Hematopoietic multipotent progenitor cell treated with erythropoietin and hydrocortisone succinate and interleukin-3 and kit ligand, for 15 days (in vitro differentiated cells): ENCODE data around the gene ZC3HAV1L.
A peak's percentile ranks its signal among the peaks of the same experiment; 100 is the strongest.
"Not testable (repeated sequence)": the region's sequence is repeated elsewhere in the genome, so short reads cannot be mapped to it uniquely, and the experiment has no call there.

Experiments
- DNase-seq: peaks from one replicate; pipeline ENCODE4 v3.0.0-alpha.2; 2015; ENCODE audit warnings: low spot score

The ZC3HAV1L gene, protein sequence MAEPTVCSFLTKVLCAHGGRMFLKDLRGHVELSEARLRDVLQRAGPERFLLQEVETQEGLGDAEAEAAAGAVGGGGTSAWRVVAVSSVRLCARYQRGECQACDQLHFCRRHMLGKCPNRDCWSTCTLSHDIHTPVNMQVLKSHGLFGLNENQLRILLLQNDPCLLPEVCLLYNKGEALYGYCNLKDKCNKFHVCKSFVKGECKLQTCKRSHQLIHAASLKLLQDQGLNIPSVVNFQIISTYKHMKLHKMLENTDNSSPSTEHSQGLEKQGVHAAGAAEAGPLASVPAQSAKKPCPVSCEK

DNA sequence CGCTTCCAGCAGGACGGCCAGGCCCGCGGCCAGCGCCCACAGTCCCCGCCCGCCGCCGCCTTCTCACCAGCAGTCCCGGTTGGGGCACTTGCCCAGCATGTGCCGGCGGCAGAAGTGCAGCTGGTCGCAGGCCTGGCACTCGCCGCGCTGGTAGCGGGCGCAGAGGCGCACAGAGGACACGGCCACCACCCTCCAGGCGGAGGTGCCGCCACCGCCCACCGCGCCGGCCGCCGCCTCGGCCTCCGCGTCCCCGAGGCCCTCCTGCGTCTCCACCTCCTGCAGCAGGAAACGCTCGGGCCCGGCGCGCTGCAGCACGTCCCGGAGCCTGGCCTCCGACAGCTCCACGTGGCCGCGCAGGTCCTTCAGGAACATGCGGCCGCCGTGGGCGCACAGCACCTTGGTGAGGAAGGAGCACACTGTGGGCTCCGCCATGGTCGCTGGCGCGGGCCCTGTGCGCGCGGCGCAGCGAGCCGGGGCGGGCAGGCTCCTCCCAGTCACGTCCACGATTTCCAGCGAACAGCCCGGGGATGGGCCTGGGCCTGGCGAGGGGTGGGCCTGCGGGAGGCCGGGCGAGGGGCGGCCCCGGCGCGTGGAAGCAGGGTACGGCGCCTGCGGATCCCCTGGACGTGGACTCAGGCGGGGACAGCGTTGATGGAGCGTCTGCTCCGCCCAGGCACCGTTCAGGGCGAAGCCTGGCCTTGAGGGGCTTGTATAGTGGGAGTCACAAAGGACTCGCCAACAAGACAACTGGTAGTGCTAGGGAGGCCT is at the start of gene ZC3HAV1L:
ZC3HAV1L (minus strand) TSS at position 457 of the 768 bp plus-strand sequence; CDS start at position 432, 25 bp downstream.
- peak; percentile 34 for DNase-seq

- DNase-seq: no peak
These were observed 48.9 kb upstream of the ZC3HAV1L start for GRCh38 chr7:139084709-139085108.

GRCh38 chr7:139081584-139081983 is 45.7 kb upstream of the ZC3HAV1L start:
- DNase-seq: no peak

- DNase-seq: no peak
These were observed 45.1 kb upstream of the ZC3HAV1L start for GRCh38 chr7:139080905-139081304.

DNA sequence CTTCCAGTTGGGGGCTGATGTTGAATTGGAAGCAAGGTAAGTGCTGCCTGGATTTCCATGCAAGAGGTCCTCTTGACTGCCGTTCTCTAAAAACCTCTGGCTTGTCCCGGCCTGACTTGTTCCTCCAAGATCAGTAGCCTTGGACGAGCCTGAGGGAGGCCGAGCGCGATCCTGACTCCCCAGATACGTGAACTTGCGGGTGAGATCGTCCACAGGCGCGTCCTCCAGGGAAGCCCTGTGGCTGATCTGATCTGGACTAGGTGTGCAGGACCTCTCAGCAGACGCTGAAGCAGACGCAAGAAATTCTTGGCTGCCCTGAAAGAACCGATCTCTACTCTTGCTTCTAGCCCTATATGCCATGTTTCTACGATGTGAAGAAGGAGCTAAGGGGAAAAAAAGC is 44.0 kb upstream of the ZC3HAV1L start:
- no peak for DNase-seq

GRCh38 chr7:139078911-139079310 is 43.1 kb upstream of the ZC3HAV1L start:
- no peak for DNase-seq

DNA sequence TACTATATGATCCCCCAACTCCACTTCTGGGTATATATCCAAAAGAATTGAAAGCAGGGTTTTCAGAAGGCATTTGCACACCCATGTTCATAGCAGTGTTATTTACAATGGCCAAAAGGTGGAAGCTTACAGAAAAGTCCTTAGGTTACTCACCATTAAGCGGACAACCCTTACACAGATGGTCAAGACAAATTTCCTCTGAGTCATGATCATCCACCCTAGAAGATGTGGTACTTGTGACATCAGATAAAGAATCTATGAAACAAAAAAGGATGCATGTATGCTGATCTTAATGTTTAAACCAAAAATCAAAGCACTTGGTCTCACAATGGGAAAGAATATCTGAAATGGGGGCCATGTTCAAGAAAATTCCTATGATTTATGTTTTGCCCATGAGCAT is 42.6 kb upstream of the ZC3HAV1L start:
- DNase-seq: no peak

DNA sequence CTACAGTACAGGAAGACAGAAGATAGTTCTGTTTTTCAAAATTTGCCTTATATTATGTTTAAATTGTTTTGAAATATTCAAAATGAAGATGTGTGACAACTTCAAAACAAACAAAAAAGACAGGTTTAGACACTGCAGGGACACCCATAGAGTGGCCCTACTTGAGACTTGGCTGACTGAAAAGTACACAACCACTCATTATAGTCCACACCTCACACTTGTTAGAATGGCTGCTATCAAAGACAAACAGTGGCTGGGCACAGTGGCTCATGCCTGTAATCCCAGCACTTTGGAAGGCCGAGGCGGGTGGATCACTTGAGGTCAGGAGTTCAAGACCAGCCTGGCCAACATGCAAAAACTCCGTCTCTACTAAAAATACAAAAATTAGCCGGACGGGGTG is 41.9 kb upstream of the ZC3HAV1L start:
- not testable (repeated sequence) for DNase-seq

DNA sequence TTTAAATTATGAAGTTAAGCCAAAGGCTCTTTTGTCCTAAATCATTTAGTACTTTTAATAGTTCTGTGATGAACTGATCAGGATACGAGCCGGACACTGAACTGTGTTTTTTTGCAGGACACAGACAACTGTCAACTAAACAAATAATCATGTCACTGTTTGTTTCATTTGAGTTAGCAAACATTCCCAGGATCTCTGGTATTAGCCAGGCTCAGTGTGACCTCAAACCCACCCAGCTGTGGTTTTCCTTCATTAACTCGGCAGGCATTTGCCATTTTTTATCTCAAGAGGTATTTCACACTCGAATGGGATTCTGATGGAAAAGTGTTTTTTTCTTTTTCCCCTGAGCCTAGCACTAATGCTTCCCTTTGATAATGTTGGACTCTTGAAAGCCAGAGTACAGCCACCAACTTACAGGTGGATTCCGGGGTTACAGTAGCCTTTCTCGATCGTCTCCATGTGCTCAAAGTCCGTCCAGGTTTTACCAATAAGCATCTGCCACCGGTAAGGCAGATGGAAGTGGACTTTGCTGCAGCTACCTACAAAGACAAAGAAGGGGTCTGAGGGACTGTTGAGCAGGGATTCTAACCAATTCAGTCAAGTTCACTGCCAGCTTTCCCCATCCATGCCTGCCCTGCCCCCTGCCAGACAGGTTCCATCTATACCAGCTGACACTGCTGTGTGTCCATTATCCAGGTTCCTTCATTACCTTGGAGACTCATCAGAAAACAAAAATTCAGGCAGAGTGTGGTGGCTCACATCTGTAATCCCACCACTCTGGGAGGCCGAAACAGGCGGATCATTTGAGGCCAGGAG is 40.2 kb upstream of the ZC3HAV1L start:
- DNase-seq: no peak

- peak; percentile 87 for DNase-seq
These were observed 39.3 kb upstream of the ZC3HAV1L start for GRCh38 chr7:139075031-139075652.

- DNase-seq: no peak
These were observed 37.0 kb upstream of the ZC3HAV1L start for GRCh38 chr7:139072796-139073195.

DNA sequence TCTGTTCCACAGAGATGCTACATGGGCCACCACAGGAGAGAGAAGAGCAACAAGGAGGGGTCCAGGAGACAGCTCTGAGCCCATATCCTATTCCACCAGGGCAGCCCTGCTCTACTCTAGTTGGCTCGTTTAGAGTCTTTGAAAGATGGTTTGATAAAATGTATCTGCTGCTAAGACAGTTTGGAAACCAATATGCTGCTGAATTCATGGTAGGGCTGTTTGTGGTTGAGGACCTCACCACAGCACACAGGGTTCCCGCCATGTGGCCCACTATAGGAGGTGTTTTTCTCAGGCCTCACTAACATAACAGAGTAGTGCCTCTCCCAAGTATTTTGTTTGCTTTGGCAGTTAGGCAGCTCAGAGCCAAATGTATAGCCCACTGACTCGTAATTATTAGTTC is 35.8 kb upstream of the ZC3HAV1L start:
- DNase-seq: no peak

DNA sequence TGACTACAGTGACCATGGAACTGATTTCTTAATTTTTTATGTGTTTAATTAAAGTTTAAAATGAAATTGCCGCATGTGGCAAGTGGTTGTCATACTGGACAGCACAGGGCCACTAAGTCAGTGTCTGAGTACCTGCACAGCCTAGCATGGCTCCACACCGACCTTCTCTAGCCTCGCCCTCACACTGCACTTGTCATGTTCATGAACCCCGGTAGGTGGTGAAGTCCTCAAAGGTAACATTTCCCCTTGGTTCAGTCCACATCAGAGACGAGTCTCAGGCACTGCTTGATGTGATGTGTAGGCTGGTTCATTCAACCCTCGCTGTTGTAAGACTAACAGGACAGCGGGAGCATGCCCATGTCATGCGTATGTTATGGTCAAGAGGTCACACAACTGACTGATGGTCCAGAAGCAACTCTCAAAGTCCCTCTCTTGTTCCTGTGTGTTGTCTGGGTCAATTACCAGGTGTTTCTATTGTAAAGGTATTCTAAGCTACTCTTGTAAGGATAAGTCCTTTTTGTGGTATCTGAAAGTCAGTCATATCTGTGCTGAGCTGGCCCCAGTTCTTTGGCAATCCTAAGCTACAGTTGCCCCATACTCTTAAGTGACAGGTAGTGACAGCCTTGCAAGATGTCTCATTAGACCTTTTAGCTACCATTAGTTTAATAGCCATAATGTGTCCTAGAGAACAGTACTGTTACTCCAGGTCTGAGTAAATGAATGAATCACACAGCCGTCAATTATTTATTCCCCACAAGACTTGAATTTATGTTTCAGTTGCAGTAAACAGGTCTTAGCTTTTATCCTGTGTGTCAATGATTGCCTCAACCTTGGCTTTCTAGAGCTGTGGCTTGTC is 32.9 kb upstream of the ZC3HAV1L start:
- no peak for DNase-seq

DNA sequence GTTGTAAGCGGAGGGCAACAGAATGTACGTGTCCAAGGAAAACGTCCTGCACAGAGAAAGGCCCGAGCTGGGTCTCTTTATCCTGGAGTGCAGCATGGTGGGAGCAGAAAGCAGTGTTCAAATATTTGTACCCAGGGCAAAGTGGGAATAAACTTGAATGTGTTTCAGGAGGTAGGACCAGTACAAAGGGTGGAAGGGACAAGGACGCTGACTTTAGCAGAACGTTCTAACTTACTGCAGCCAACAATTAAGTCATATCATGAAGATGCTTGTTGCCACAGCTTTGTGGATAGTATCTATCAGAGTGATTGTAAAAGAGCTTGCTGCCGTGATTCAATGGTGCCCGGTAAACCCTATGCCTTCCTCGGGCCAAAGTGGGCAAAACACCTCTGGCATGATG is 30.5 kb upstream of the ZC3HAV1L start:
- DNase-seq: no peak

- no peak for DNase-seq
These were observed 29.5 kb upstream of the ZC3HAV1L start for GRCh38 chr7:139065323-139065722.

- no peak for DNase-seq
These were observed 25.6 kb upstream of the ZC3HAV1L start for GRCh38 chr7:139061416-139061815.

DNA sequence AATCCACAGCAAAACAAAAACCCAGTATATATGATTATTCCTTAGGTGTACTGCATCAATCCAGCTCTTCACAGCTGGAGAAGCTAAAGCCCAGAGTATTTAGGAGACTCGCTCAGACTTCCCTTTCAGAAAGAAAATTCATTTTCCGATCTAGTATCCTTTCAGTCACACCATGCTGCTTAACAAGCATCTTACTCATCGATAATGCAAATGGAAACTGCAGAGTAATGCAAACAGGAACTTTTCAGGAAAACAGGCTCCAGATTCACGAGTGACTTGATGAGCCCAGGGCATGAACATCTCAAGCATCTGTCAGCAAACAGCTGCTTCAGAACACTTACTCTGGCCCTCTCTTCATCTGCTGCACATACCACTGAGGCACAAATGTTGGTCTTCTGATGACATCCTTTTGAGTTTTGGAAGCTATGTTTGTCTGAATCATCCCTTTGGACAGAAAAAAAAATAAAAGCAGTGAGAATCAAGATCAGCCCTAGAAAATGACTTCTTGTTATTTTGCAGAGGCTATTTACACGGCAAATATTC is 24.9 kb upstream of the ZC3HAV1L start:
- no peak for DNase-seq

GRCh38 chr7:139059905-139060304 is 24.1 kb upstream of the ZC3HAV1L start:
- no peak for DNase-seq

DNA sequence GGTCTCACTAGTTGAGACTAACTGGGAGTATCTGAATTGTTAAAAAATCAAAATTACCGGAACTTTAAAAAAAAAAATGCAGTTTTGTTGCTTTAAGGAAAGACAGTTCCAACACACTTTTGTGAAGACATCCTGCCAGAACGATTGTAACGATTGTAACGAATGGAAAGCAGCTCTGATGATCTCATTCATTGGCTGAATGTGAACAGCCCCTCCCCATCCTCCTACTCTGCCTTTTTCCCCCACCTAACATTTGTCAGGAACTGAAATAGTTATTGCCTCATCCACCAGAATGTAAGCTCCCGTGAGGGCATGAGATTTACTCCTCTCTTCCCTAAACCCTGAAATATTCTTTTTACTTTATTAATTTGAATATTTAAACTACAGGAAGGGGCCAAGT is 23.1 kb upstream of the ZC3HAV1L start:
- no peak for DNase-seq

- DNase-seq: no peak
These were observed 19.8 kb upstream of the ZC3HAV1L start for GRCh38 chr7:139055674-139056073.

DNA sequence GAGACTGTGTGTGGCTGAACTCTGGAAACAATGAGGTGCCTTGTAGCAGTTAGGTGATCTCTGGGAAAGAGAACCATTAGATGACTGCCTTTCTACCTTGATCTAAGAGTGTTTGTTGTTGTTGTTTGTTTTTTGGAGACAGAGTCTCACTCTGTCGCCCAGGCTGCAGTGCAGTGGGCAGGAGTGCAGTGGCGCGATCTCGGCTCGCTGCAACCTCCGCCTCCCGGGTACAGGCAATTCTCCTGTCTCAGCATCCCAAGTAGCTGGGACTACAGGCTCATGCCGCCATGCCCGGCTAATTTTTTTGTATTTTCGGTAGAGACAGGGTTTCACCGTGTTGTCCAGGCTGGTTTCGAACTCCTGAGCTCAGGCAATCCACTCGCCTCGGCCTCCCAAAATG is 18.8 kb upstream of the ZC3HAV1L start:
- not testable (repeated sequence) for DNase-seq
